Measurements from ENCODE around the gene COL10A1.
"Not testable (repeated sequence)": the region's sequence is repeated elsewhere in the genome, so short reads cannot be mapped to it uniquely, and the experiment has no call there.

Gene COL10A1

DNA sequence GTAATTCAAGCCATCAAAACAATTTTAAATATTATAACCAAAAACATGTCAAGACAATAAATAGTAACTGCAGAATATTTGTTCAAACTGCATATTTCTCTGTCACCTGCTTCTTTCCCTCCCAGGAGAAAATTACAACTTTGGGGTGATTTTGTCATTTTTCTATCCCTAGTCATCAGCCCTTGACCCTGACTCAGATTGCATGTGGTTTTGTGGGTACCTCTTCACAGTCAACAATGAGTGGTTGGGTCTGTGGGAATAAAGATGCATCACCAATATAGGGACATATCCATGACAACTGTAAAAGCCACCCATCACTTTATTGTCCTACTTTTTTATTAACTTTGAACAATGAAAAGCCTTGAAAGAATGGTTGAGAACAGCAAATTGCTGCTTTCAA lies 7.3 kb downstream of the COL10A1 start:
- no peak for DNase-seq

DNA sequence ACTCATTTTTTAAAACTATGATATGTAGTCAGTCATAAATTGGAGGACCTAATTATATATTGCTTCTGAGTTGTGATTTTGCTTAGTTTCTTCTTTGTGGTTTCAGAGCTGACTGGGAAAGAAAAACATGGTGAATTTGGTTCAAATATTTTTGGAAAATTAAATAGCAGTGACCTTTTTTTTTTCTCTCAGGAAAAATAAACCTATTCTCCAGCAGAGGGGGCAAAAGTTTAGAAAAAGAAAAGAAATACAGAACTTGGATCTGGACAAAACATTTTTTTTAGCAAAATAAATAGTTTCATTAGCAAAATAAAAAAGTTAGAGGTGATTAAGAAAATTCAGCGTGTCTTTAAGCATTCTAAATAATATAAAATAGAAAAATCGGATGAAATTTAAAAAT lies 10.2 kb downstream of the COL10A1 start:
- DNase-seq = peak; percentile 43

DNA sequence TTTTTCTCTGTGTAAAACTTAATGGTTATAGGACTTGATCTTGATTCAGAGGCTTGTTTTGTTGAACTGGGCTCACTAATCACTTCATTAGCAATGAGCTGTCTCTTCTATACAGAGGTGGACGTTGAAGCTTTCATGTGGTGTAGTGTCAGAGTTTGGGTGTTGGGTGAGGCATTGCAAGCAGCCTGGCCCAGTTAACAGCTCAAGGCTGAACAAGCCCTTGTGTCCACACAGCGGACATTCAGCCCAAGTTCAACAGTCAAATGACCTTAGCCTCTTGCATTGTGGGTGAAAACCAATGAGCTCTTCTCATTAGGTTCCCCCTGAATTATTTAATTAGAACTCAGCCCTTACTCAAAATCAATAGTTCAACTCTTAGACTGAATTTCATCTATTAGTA lies 12.5 kb downstream of the COL10A1 start:
- DNase-seq = no peak

DNA sequence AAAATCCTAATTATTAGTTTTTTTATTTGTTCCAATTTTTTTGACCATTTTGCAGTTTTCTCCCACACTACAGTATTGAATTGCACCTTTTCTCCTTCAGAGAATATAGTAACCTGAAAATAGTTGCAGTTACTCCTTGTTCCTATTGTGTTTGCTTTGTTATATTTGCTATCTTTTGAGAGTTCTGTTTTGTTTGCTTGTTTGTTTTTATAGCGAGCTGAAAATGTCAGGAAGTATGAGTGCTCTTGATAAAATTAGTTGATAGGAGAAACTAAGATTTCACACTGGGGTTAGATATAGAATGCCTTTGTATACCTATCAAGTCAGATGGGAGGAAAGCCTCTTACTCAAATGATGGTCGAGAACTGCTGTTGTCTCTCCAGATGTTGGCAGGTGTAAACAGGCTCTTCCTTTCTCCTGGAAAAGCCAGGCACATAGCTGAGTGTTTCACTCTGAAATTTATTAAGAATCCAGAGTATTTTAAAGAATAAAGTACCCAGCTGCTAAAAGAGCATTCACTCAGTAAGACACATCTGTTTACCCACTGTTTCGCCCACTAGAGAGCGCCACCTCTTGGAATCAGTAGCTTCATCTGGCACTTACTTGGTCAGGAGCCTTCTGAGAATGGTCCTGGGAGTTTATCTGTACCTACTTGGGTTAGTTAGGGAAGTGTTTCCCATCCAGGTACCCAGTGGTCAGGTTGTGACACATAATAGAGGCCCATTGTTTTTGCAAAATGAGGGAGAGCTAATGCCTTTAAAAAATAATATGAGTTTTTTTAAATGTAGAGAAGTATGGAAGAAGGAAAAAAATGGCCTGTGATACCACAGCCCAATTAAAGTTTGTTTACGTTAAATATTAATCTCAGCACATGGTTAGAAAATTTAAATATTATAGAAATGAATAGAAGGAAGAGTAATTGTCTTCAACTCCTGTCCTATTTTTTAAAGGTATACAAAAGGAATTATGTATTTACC lies 14.1 kb downstream of the COL10A1 start:
- DNase-seq = peak; percentile 68

DNA sequence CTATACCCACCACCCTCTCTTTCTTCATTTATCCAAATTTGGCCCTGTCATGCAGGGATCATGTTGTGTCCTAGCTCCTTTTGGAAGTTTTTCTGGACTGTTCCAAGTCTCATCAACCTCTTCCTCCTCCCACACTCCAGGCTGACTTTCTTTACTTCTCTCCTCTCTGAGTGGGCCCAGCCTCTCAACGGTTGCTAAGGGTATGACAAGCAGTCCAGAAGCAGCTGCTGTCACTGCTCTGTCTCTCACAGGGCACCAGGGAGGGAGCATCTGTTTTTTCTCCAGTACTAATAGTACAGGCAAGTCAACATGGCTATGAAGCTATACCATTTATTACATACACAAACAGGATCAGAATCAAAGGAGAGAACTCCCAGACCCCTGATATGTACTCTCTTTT lies 17.1 kb downstream of the COL10A1 start:
- DNase-seq = no peak

DNA sequence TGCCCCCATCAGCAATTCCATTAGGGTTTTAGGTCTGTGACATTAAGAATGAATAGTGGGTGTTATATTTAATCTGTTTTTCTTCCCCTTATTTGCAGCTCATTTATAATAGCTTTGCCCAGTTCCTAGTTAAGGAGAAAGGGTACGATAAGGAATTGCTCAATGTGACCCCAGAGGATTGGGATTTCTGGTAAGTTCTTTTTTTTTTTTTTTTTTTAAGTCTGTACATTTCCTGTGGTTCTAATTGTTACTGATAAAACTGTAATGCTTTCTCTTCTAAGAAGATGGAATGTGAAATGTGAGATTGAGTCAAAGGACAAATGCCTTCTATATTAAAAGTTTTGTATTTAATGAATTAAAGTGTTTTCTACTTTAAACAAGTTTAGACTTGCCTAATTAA lies 19.8 kb downstream of the COL10A1 start:
- peak; percentile 5 for DNase-seq

DNA sequence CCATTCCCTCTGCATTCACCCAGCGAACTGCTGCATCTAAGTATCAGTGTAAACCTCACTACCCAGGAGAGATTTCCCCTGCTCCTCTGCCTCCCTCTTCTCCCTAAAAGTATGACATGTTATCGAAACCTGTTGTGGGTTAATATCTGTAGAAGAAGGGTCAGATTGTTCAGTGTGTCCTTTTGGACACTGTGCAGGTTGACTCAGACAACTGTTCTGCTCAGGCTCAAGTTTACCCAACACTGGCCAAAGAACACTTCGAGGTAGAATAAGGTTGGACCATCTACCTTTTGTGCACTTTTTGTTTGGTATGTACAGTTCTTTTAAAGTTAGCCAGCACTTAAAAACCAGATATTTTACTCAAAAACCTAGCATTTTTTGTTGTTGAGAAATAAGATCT lies 20.7 kb downstream of the COL10A1 start:
- DNase-seq = no peak

DNA sequence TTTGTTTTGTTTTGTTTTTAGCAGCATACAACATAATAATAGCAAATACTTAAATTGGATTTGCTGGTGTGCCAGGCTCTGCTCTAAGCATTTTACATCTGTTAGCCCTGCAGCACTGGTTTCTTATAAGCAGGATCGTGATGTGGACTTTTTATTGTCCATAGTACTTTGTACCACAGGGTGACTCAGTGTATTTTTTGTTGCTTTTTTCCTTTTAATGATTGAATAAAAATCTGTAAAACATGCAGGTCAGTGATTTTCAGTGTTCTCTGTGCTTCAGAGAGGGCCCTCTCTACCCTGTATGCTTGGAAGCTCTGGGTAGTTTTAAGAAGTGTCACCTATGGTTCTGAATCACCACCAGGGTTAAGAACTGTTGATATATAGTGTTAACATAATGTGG lies 21.3 kb downstream of the COL10A1 start:
- no peak for DNase-seq

DNA sequence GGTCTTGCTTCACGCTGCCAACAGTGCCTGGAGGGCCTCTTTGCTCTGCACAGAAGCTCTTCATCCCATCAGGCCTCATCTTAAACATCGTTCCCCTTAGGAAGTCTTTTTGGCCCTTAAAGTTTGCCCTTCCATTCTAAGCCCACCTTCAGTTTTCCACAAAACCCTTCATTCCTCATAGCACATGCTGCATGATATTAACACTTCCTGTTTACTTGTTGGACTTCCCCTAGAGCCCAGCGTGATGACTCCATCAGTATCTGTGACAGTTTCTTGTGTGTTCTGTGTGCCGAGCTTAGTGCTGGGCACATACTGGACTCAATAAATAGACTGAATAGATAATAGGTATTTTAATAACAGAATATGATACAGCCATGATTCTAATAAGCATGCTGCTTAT lies 23.1 kb downstream of the COL10A1 start:
- no peak for DNase-seq

DNA sequence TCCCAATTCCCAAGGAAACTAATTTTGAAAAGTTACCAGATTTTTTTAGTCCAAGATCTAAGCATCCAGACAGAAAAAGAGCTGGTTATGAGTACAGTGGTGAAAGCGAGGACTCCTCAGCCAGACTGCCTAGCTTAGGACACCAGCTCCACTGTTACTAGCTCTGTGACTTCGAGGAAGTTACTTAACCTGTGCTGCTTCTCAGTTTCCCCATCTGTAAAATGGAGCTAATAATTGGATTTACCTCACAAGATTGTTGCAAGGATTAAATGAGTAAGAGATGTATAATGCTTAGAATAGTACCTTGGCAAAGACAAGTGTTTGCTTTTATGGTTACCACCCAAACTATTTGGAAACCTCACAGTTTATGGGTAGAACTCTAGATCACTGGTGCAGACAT lies 24.1 kb downstream of the COL10A1 start:
- DNase-seq = peak; percentile 14

DNA sequence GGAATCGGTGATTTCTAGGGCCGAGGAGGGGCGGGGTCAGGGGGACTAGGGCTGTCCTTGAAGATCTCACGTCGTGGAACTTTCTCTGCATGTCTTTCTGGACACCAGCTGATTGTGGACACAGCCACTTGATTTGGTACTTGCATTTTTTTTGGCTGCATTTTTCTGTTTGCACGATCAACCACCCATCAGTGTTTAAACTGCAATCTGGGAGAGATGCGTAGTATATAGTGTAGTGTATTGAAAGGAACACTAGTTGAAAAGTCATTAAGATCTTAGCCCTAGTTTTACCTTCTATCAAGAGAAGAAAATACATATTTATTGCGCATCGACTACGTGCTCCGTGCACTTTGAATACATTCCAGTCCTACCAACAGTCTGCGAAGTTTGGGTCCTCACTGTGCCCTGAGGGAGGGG lies 24.6 kb downstream of the COL10A1 start:
- DNase-seq = peak; percentile 90

DNA sequence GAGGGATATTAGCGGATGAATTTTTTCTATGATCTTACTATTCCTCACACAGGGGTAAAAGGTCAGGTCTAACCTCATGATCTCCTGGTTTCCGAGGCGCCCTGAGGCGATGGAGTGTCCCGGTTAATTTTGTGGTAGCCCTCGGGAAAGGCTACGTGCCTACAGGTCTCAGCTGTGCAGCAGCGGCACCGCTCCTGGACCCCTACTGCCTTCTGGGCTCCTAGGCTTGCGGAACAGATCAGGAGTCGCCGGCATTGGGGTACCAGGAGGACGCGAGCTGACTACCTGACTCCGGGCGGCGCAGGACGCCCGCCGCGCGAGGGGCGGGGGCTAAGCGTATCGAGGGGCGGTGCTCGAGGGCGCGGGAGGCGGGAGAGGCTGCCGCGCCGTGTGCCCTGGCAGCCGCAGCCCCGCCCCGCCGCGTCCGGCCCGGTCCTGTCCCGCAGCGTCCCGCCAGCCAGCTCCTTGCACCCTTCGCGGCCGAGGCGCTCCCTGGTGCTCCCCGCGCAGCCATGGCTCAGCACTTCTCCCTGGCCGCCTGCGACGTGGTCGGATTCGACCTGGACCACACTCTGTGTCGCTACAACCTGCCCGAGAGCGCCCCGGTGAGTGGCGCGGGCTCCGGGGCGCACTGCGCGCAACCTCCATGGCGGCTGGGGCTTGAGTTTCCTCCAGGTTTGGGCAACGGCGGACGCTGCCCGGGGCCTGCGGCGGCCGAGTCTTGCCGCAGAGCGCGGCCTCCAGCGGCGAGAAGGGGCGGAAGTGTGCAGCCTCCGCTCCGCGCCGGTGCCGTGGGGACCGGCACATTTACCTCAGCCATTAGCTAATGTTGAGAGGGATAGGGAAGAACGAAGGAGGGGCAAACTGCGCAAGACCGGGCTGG lies 25.3 kb downstream of the COL10A1 start, which contains the start of gene NT5DC1:
Gene NT5DC1 (plus strand): TSS at position 435 of the 883 bp plus-strand sequence. CDS start 78 bp downstream, at position 513.
- peak; percentile 92 for DNase-seq

DNA sequence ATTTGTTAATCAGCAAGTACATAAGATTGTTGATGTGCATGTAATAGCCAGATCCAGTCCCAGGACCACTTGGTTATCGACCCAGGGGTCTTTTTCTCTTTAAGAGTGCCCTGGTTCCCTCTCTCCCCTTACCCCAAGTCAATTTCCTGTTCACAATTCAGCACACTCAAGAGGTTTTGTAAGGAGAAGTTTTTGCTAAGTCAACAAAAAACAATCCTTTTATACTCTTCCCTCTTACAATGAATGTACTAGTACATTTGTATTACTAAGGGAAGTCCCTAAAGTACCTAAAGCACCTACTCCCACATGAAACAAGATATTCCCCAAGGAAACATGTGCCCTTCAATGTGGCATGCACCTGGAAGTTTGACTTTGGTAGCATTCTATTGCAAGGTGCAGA lies 26.9 kb downstream of the COL10A1 start:
- DNase-seq = peak; percentile 1

DNA sequence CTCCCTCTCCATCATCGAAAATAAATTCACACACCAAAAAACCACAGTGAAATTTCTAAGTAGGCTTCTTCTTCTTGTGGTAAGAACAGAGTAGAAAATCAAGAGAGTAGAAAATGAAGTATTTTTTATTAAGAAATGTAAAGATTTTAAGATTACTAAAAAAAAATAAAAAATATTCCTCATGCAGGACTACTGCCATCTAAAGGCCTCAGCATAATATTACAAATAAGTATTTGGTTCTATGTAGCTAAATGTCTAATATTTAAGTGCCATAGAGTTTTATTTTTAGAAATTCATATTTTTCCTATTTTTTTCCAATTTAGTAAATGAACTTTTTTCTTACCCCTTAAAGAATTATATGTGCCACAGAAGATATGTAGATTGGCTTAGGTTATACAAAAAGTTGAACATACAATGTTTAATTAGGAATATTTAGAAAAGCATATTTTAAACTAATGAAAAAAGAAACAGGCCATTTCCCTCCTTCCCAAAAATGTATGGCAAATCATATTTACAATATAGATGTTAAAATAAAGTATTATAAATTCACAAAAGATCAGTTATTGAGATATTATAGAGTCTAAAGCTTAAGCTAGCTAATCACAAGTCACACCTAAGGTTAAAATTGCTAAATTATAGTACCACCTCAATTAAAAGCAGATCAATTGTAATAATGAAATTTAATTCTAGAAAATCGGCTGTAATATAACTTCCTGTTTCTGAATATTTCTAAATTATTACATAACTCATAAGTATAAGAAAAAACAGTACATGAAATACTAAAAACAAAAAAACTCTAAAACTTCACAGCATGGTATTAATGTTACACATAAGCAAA lies 28.7 kb downstream of the COL10A1 start:
- DNase-seq = peak; percentile 44

DNA sequence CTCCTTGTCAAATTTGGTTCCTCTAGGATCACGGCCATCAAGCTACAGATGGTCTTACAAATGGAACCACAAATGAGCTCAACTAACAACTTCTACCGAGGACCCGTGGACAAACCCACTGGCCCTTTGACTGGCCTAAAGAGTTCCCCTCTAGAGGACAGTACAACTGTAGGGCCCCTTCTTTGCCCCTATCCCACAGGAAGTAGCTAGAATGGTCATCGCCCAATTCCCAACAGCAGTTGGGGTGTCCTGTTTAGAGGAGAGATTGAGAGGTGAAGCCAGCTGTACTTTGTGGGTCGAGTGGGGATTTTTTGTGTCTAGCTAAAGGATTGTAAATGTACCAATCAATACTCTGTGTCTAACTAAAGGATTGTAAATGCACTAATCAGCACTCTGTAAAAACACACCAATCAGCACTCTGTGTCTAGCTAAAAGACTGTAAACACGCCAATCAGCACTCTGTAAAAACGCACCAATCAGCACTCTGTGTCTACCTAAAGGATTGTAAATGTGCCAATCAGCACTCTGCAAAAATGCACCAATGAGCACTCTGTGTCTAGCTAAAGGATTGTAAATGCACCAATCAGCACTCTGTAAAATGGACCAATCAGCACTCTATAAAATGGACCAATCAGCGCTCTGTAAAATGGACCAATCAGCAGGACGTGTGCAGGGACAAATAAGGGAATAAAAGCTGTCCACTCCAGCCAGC lies 29.7 kb downstream of the COL10A1 start:
- DNase-seq = not testable (repeated sequence)

DNA sequence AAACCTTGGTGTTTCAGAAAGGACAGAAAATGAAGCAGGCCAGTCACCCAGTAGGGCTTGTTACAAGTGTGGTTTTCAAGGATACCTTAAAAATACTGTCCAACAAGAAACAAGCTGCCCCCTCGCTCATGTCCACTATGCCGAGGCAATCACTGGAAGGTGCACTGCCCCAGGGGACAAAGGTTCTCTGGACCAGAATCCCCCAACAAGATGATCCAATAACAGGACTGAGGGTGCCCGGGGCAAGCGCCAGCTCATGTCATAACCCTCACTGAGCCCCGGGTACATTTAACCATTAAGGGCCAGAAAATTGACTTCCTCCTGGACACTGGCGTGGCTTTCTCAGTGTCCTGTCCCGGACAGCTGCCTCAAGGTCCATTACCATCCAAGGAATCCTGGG lies 31.9 kb downstream of the COL10A1 start:
- DNase-seq = no peak

DNA sequence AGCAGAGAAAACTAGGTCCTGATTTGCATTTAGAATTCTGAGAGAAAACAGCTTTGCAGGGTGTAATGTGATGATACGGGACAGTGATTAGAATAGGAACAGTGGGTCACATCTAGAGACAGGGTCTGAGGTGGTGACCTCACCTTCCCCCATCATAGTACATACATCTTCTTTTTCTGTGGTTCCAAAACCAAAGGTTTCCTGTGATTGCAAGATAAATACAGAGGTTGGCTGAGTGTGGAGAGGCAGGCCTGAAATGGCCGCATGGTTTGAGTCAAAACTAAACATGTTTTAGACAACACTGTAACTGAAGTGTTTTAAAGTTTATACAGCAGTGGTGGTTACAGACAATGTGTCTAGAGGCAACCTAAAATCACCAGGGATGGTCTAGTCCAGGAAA lies 35.7 kb downstream of the COL10A1 start:
- DNase-seq = no peak

DNA sequence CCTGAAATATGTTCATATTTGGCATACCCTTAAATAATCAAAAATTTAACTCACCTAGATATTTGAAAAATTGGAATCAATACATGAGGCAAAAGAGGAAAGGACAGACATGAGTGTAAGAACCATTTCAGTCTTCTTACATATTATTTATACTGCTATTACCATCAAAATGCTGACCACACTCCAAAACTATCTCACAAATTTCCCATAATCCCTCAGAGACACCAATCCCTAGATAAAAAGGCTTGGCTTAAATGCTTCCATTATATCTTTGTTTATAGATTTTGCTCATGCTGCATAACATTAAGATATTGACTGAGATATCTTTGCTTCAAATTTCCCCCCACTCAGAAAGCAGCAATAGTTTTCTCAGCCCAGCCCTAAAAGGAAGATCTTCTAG lies 37.0 kb downstream of the COL10A1 start:
- no peak for DNase-seq

DNA sequence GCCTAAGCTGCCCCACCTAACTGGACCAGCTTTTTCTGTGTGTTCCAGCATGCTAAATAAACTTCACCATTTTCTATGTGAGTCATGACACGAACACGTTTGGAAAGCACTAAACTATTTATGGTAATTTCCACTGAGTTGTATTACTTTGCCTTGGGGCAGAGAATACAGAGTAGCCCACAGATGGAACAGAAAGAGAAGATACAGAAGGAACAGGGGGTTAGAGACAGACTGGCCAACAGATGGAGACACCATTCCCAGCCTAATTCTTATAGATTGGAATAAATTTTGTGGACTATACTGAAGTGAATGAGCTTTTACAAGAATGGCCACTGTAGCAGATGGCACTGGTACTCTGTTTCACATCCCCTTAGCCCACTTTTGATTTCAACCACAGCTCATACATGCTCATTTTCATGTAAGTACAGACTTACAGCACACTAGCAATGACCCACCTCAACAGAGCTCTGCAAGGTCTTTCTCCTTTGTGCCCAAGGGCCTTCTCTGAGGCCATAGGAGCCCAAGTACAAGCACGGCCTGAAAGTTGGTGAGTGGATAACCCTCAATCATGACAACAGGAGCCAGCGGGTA lies 38.4 kb downstream of the COL10A1 start:
- no peak for DNase-seq

DNA sequence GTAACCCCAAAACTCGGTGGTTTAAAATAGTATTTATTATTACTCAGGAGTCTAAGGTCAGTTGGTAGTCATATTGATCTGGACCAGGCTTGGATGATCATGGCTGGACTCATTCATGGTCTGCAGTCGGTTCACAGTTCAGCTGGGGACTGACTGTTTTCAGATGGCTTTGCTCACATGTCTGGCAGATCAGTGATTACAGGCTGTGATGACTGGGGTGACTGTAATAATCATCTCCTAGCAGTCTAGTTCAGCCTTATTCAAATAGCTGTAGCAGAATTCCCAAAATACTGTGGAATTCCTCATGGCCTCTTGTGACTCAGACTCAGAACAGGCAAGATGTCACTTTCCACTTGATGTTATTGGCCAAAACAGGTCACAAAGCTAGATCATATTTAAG lies 41.6 kb downstream of the COL10A1 start:
- no peak for DNase-seq

DNA sequence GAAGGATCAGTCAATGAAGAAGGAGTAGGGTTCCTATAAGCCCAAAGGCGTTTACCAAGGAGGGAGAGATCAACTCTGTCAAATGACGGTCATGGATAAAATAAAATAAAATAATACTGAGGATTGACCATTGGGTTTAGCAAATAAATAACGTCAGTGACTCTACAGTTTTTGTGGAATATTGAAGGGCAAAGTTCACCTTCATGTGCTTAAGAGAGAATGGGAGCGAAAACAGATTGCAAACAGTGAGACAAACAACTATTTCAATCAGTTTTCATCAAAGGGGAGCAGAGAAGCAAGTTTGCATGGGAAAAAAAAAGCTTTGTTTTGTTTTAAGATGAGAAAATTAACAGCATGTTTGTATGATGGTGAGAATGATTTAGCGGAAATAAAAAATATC lies 42.9 kb downstream of the COL10A1 start:
- no peak for DNase-seq

DNA sequence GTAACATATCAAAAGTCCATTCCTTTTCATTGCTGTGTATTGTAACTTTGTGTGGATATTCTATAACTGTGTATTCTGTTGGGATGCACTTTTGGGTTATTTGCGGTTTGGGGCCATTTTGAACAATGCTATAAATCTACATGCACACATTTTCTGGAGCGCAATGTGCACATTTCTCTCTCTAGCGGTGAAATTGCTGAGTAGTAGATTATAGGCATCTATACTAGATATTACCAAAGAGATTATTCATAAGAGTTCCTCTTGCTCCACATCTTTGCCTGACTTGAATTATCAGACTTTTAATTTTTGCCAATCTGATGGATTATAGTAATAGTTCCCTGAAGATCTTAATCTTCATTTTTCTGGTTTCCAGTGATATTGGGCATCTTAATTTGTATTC lies 47.0 kb downstream of the COL10A1 start:
- no peak for DNase-seq

Measured in hematopoietic multipotent progenitor cell treated with erythropoietin and hydrocortisone succinate and interleukin-3 and kit ligand, for 6 days (in vitro differentiated cells).